Measurements from ENCODE around the gene MYO7B.

Gene MYO7B

DNA sequence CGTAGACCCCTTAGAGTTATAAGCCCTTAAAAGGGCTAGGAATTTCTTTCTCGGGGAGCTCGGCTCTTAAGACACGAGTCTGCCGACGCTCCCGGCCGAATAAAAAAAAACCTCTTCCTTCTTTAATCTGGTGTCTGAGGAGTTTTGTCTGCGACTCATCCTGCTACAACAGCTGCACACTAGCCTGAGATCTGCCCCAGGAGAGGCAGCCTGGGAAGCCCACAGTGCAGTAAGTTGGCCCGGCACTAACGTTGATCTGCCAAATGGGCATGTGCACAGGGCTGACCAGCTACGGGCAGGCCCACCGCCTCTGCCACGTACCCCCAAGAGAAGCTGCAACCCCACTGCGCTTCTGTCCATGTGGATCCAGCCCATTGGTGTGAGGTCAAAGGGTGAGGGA, 148.3 kb downstream of the MYO7B start:
- FAIRE-seq: no peak

DNA sequence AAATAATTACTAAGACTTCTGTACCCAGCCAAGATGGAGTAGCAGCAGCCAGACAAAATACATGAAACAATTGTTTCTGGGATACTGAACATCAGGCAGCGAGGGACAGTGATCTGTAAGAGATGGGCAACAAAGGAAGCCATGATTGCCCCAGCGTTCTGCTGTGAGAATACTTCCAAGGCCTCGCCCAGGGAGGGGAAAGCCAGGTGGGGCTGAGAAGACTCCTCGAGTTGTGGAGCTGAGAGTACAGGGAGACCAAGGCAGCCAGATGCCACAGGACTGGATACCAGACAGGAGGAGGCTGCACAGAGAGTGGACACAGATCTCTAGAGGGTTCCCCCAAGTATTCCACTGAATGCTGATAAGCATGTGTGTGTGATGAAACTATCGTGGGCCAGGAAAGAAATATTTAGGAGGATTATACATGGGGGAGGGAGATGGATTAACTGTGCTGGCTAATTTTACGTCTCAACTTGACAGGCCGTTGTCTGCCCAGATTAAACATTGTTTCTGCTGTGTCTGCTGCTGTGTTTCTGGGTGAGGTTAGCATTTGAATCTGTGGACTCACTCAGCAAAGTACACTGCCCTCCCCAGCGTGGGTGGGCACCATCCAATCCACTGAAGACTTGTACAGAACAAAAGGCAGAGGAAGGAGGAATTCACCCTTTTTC, 150.1 kb downstream of the MYO7B start:
- no peak for FAIRE-seq

Data from endometrium (tissue), 2 donors.